ENCODE data around the gene OR13F1. TPM values are rescaled to one million over a fixed set of nuclear protein-coding genes. Genes with fewer than 3 reads are reported as not detected.
"Not testable (repeated sequence)": the region's sequence is repeated elsewhere in the genome, so short reads cannot be mapped to it uniquely, and the experiment has no call there.

The OR13F1 gene
- polyA plus RNA-seq (ENCODE audit: insufficient read length in 10 of 10): not detected
- long read RNA-seq, donor 1: 0 reads
- long read RNA-seq, donor 2: 0 reads
- long read RNA-seq, donor 3: 0 reads
- long read RNA-seq, donor 4: 0 reads
- long read RNA-seq, donor 5: 0 reads
- long read RNA-seq, donor 6: 0 reads
- long read RNA-seq, donor 7: 0 reads
- long read RNA-seq, donor 8: 0 reads
- long read RNA-seq, donor 9: 0 reads

- no peak for DNase-seq
Observed at GRCh38 chr9:104503963-104504362, at the start of gene OR13F1. Gene OR13F1, plus strand, starts transcription at chr9:104504263. Its CDS starts 0 bp downstream, at chr9:104504263.

GRCh38 chr9:104456831-104457230, 47.2 kb upstream of the OR13F1 start:
- no peak for DNase-seq

- no peak for DNase-seq
Observed at GRCh38 chr9:104463864-104464263, 40.2 kb upstream of the OR13F1 start.

- no peak for DNase-seq
Observed at GRCh38 chr9:104468261-104468660, 35.8 kb upstream of the OR13F1 start.

GRCh38 chr9:104482921-104483570, 21.0 kb upstream of the OR13F1 start:
- DNase-seq: no peak

- no peak for DNase-seq
Observed at GRCh38 chr9:104485014-104485413, 19.0 kb upstream of the OR13F1 start.

GRCh38 chr9:104494808-104495207, 9.3 kb upstream of the OR13F1 start:
- peak in 2 of 3 donors; percentile 4 to 8 for DNase-seq

- DNase-seq: no peak
Observed at GRCh38 chr9:104503440-104503839, 623 bp upstream of the OR13F1 start.

- no peak for DNase-seq
Observed at GRCh38 chr9:104506565-104506964, 2.5 kb downstream of the OR13F1 start.

- no peak for DNase-seq
Observed at GRCh38 chr9:104514901-104515300, 10.8 kb downstream of the OR13F1 start.

GRCh38 chr9:104520241-104520640, 16.2 kb downstream of the OR13F1 start:
- not testable (repeated sequence) for DNase-seq

- DNase-seq: no peak
Observed at GRCh38 chr9:104527109-104527508, 23.0 kb downstream of the OR13F1 start, which contains the start of gene OR13C4. Gene OR13C4, minus strand, starts transcription at chr9:104527209. Its CDS starts 0 bp downstream, at chr9:104527209.

GRCh38 chr9:104536756-104537155, 32.7 kb downstream of the OR13F1 start, which contains the start of gene OR13C3:
Gene OR13C3, minus strand, starts transcription at chr9:104536856. Its CDS starts 133 bp downstream, at chr9:104536723.
- no peak for DNase-seq

- no peak for DNase-seq
Observed at GRCh38 chr9:104539275-104539674, 35.2 kb downstream of the OR13F1 start.

- no peak for DNase-seq
Observed at GRCh38 chr9:104544644-104545043, 40.6 kb downstream of the OR13F1 start.

GRCh38 chr9:104553261-104553660, 49.2 kb downstream of the OR13F1 start:
- DNase-seq: peak in 1 of 3 donors; percentile 25

Other genes with a start within 250 kb of the OR13F1 start
- not detected for gene OR13C4, start 22.9 kb downstream of the OR13F1 start, polyA plus RNA-seq (ENCODE audit: insufficient read length in 10 of 10)
- gene OR13C3, start 32.6 kb downstream of the OR13F1 start, polyA plus RNA-seq (ENCODE audit: insufficient read length in 10 of 10): not detected
- not detected for gene OR13C8, start 64.9 kb downstream of the OR13F1 start, polyA plus RNA-seq (ENCODE audit: insufficient read length in 10 of 10)
- gene OR13C5, start 95.2 kb downstream of the OR13F1 start, polyA plus RNA-seq (ENCODE audit: insufficient read length in 10 of 10): not detected
- gene OR13C2, start 101.4 kb downstream of the OR13F1 start, polyA plus RNA-seq (ENCODE audit: insufficient read length in 10 of 10): not detected
- not detected for gene OR13C9, start 113.9 kb downstream of the OR13F1 start, polyA plus RNA-seq (ENCODE audit: insufficient read length in 10 of 10)
- not detected for gene OR13D1, start 190.3 kb downstream of the OR13F1 start, polyA plus RNA-seq (ENCODE audit: insufficient read length in 10 of 10)
- 10 to 100 TPM; 47.7 to 64.1 (median 57.9) TPM for gene NIPSNAP3A, start 243.4 kb downstream of the OR13F1 start, polyA plus RNA-seq (ENCODE audit: insufficient read length in 10 of 10)

All from muscle of back (tissue), 13 donors.